GM21390 (cell line): ENCODE data around the gene TIA1.
"Not testable (repeated sequence)": the region's sequence is repeated elsewhere in the genome, so short reads cannot be mapped to it uniquely, and the experiment has no call there.

ENCODE experiments used
- ATAC-seq: cut with Tn5 transposase; IDR thresholded peaks from one replicate; pipeline ENCODE4 v1.9.1; 2021; ENCODE audit not compliant: unreplicated experiment

Gene TIA1

GRCh38 chr2:70248181-70248847 is at the start of gene TIA1:
TSS of gene TIA1 (minus strand) at chr2:70248628. CDS start at chr2:70248430, 198 bp downstream.
- peak; percentile 93 for ATAC-seq

- ATAC-seq, result not testable (repeated sequence)
These were observed 49.4 kb upstream of the TIA1 start for GRCh38 chr2:70297828-70298227.

- no peak for ATAC-seq
These were observed 35.2 kb upstream of the TIA1 start for GRCh38 chr2:70283500-70284191.

GRCh38 chr2:70282439-70282838 is 34.0 kb upstream of the TIA1 start:
- ATAC-seq, result no peak

- no peak for ATAC-seq
These were observed 31.9 kb upstream of the TIA1 start for GRCh38 chr2:70280242-70280798.

GRCh38 chr2:70270323-70270722 is 21.9 kb upstream of the TIA1 start:
- no peak for ATAC-seq

- ATAC-seq, result not testable (repeated sequence)
These were observed 21.2 kb upstream of the TIA1 start for GRCh38 chr2:70269422-70270302.

- ATAC-seq, result not testable (repeated sequence)
These were observed 18.5 kb upstream of the TIA1 start for GRCh38 chr2:70266925-70267324.

- no peak for ATAC-seq
These were observed 13.1 kb upstream of the TIA1 start for GRCh38 chr2:70261501-70261900.

- peak; percentile 12 for ATAC-seq
These were observed 10.1 kb upstream of the TIA1 start for GRCh38 chr2:70258532-70258875.

GRCh38 chr2:70255637-70256314 is 7.3 kb upstream of the TIA1 start:
- ATAC-seq, result no peak

- no peak for ATAC-seq
These were observed 2.0 kb upstream of the TIA1 start for GRCh38 chr2:70250434-70250833.

GRCh38 chr2:70247364-70248180 is 856 bp downstream of the TIA1 start:
- no peak for ATAC-seq

GRCh38 chr2:70243806-70244584 is 4.4 kb downstream of the TIA1 start:
- no peak for ATAC-seq

GRCh38 chr2:70242552-70242951 is 5.9 kb downstream of the TIA1 start:
- no peak for ATAC-seq

GRCh38 chr2:70241340-70241739 is 7.1 kb downstream of the TIA1 start:
- no peak for ATAC-seq

- no peak for ATAC-seq
These were observed 7.8 kb downstream of the TIA1 start for GRCh38 chr2:70240599-70240998.

- no peak for ATAC-seq
These were observed 14.5 kb downstream of the TIA1 start for GRCh38 chr2:70233926-70234325.

- no peak for ATAC-seq
These were observed 21.6 kb downstream of the TIA1 start for GRCh38 chr2:70226781-70227180.
